HG02610 (cell line): ENCODE measurements around the gene DHX15.
"Not testable (repeated sequence)": the region's sequence is repeated elsewhere in the genome, so short reads cannot be mapped to it uniquely, and the experiment has no call there.

Experiments used
- ATAC-seq: cut with Tn5 transposase; IDR thresholded peaks from one replicate; pipeline ENCODE4 v1.9.1; 2021; ENCODE audit warnings: mild to moderate bottlenecking, moderate library complexity; ENCODE audit not compliant: unreplicated experiment

The DHX15 gene

GRCh38 chr4:24550441-24551175 lies 33.7 kb downstream of the DHX15 start:
- no peak for ATAC-seq

- ATAC-seq, result no peak
Observed at GRCh38 chr4:24547979-24548378, 36.4 kb downstream of the DHX15 start.

GRCh38 chr4:24544208-24544988 lies 40.0 kb downstream of the DHX15 start:
- peak; percentile 58 for ATAC-seq

GRCh38 chr4:24537025-24537424 lies 47.3 kb downstream of the DHX15 start:
- ATAC-seq, result no peak

- no peak for ATAC-seq
Observed at GRCh38 chr4:24535399-24535798, 49.0 kb downstream of the DHX15 start.

DNA sequence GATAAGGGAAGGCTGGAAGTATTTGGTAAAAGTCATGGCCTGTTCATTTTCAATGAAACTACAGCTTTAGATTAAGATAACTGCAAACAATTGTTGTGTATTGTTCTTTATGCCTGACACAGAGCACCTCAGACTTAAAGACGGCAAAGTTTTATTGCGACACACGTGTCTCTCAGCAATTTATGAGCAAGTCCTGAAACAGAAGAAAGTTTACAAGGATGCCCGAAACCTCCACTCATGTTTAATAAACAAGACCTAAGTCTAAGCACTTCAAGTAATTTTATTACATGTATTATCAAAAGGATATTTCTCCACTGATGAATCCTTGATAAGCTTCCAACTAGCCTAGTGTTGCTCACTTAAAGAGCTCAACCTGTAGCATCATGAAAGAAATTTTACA lies 51.0 kb downstream of the DHX15 start:
- no peak for ATAC-seq

DNA sequence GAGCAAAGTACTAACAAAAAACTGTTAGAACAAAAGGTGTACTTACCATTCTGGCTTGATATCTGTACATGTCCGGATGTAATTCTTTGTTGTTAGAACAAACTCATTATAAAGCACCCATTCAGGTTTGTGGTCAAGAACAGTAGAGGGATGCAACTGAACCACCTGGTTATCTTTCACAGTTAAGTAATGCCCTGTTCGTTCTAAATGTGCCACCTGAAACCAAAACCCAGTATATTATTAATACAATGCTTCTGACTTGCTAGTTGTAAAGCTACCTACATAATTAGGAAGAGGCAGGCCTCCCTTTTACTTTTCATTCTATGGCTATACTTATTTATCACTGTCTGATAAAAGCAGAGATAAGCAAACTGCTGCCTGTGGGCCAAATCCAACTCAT lies 54.8 kb downstream of the DHX15 start:
- peak; percentile 48 for ATAC-seq

DNA sequence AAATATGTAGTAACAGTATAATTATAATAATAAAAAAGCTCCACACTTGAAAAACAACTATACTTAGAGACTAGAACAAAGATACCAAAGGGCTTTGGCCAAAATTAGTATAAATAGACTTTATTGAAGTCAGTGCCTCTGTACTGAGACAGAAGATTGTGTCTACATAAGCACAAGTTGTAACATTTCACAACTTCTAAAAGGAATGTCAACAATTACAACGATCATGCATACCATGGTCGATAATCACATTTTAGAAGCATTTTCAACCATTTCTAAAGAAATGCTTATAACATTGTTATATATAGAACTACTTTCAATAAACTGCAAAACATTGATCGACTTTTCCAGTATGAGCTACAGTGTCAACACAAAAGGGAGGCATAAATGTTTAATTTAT lies 57.0 kb downstream of the DHX15 start:
- ATAC-seq, result no peak

- ATAC-seq, result no peak
Observed at GRCh38 chr4:24521544-24521943, 62.8 kb downstream of the DHX15 start.

- ATAC-seq, result no peak
Observed at GRCh38 chr4:24519649-24520048, 64.7 kb downstream of the DHX15 start.

DNA sequence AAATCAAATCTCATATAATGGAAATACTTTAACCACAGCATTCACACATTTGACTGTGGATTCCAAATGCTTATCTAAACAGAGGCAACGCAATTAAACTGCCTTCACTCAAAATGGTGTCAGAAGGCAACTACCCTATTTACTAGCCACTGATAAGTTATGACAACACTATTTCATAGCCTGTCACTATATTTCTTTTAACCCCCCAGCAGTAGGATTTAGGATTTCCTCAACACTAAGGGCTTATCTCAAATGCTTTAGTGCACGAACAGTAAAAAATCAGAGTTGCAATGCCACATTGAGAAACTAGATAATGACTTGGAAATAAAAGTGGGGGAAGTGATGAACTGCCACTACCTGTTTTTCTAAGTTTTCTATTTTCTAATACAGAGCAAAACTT lies 66.7 kb downstream of the DHX15 start:
- ATAC-seq, result no peak

DNA sequence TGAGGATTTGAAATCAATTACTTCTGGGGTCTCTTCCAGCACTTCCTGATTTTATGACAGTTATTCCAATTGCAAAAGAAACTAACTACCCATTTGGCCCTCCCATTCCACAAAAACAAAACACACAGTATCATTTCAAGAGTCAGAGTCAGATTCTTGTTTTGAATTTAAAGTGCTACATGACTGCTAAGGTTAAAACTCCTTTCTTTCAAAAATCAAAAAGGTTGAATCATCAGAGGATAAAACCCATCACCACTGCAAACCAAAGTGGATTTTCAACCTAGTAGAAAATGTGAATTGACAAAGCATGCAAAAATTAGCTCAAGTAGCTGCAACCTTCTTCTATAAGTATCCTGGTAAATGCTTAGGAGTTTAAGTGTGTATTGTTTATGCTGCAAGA lies 67.4 kb downstream of the DHX15 start:
- no peak for ATAC-seq

DNA sequence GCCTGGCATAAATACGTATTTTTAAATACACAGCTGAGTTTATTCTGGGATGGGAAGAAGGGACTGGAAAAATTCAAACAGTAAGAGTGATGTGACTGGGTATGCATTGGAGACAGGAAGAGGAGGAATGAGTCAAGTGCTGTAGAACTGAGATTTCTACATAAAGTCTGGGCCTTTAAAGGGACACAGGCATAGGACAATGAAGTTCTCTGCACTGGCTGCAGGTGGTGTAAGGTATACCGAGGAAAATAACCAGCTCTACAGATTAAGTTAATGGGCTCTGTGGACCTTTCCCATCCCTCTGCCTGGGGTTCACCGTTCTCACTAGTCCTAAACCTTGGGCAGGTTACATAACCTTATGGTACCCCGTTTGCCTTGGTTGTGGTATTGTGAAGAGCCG lies 68.7 kb downstream of the DHX15 start:
- ATAC-seq, result no peak

GRCh38 chr4:24514808-24515207 lies 69.5 kb downstream of the DHX15 start:
- ATAC-seq, result no peak

DNA sequence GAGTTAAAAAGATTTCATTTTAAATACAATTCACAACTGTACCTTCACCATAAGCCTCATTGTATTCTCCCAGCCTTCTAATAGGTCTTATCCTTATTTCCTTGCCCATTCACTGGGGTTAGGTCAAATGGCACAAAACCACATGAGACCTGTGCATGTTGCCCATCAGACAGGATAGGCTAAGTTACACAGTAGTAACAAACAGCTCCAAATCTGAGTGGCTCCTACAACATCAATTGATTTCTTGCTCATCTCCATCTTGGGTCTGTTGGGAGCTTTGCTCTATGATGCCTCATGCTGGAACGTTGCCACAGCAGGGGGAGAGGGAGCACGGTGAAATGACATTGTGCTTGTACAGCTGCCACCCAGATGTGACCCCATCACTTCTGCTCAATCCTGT lies 70.6 kb downstream of the DHX15 start:
- no peak for ATAC-seq

DNA sequence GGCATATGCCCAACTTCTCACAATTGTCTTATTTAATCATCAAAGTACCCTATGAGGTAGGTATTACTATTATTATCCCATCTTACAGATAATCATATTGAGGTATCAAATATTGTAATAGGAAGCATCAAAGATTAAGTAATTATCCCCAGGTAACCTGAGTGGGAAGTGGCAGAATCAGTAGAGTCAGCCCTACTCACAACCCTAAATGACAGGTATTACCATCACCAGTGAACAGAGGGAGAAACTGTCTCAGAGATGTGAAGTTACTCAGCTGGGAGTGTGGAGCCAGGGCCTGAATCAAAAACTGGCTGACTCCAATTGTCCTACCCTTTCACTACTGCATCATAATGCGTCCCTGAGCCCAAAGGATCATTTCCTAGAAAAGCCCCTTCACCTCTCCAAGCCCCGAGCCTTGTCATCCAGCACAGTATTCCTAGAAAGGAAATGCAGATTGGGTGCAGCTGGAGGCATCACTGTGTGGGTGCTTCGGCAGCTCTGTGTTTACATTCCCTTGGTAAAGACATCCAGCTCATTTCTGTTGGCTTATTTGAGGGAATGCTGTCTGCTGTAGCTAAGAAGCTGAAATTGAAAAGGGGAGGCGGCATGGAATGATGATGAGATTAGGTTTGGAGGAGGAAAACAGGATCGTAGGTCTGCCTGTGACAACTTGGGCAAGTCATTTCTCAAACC lies 72.8 kb downstream of the DHX15 start:
- no peak for ATAC-seq

GRCh38 chr4:24510091-24510490 lies 74.3 kb downstream of the DHX15 start:
- no peak for ATAC-seq

DNA sequence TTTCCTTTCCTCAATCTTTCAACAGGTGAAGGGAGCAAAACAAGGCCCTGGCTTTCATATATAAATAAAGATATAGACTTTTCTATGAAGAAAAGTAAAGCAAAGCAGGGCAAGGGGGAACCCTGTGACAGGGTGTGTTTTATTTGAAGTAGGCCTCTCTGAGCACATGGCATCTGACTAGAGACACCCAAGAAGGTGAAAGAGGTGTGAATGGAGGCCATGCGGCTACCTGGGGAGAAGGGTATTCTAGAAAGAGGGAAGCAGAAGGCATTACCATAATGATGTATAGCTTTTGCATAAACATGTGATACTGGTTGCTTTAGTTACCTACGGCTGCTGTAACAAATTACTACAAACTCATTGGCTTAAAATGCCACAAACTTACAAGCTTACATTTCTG lies 75.8 kb downstream of the DHX15 start:
- no peak for ATAC-seq

DNA sequence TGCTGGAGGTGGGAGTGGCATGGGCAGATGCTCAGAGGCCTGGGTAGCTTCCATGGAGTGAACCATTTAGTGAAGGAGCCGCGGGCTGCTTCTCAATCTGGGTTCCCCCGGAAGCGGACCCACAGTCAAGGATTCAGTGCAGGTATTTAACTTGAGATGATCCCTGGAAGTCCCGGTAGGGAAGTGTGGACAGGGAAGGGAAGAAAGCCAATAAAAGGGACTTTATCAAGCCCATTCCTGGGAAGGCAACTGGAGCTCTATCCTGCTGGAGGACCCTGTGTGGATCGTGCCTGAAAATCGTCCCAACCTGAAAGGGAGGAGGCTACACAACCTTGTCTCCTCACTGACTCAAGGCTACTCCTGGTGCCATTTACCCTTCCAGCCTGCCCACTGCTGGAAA lies 76.9 kb downstream of the DHX15 start:
- ATAC-seq, result no peak

- not testable (repeated sequence) for ATAC-seq
Observed at GRCh38 chr4:24503090-24503489, 81.3 kb downstream of the DHX15 start.

- ATAC-seq, result no peak
Observed at GRCh38 chr4:24497221-24497620, 87.1 kb downstream of the DHX15 start.

- ATAC-seq, result no peak
Observed at GRCh38 chr4:24496597-24496996, 87.8 kb downstream of the DHX15 start.
